Astrocyte of the hippocampus (primary cell): ENCODE measurements around the gene SMIM15.
A peak's percentile ranks its signal among the peaks of the same experiment; 100 is the strongest.
"Not testable (repeated sequence)": the region's sequence is repeated elsewhere in the genome, so short reads cannot be mapped to it uniquely, and the experiment has no call there.

ENCODE experiments used
- DNase-seq: peaks from one replicate; pipeline ENCODE4 v3.0.0; 2011; ENCODE audit warnings: low read depth, low spot score

SMIM15 gene, protein sequence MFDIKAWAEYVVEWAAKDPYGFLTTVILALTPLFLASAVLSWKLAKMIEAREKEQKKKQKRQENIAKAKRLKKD

DNA sequence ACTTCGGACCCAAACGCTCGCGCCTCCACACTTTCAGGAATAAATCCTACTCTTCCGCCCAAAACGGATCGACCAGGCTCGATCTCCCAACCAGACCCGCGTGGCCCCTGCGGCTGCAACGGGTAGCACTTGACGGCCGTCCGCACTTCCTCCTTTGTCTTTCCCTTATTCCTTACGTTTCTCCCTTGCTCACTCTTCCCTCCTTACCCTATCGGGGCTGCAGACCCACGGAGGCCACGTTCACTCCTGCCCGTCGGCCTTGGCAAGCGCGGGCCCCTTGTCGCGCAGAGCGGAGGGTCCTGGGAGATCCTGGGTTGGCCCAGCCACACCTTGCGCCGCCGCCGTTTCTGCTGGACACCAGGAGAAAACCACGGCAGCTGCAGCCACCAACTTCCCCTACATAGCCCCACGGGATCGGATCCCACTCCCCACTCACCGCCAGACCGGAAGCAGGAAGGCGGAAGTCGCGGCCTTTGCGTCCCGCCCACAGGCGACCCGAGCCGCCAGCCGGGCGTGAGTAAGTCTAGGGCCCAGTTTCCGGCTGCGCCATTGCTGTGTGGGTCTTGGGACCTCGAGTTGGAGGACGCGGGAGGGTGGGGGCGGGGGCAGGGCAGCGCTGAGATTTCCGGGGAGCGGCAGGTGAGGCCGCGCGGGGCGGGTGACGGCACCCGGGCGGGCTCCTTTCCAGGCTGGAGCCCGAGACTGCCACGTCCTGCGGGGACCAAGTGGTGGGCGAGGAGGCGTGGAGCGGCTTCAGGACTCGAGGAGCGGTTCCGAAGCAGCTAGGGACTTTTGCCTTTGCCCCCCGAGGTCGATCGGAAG lies at the start of gene SMIM15:
SMIM15 (minus strand) TSS at position 459 of the 822 bp plus-strand sequence. CDS start 2,297 bp downstream, outside the sequence.
- DNase-seq: peak; percentile 95

GRCh38 chr5:61207884-61208283 lies 45.6 kb upstream of the SMIM15 start:
- DNase-seq: no peak

DNA sequence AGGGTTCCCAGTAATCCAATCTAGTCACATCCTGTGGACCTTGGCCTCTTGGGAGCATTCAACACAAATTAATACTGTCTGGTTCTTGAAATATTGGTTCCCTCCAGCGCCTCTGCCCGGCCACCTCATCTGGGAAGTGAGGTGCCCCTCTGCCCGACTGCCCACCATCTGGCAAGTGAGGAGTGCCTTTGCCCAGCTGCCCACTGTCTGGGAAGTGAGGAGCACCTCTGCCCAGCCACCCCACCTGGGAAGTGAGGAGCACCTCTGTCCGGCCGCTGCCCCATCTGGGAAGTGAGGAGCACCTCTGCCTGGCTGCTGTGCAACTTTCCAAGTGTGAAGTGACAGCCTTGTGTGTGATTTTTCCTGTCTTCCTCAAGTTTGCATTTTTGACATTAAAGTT lies 42.7 kb upstream of the SMIM15 start:
- no peak for DNase-seq

DNA sequence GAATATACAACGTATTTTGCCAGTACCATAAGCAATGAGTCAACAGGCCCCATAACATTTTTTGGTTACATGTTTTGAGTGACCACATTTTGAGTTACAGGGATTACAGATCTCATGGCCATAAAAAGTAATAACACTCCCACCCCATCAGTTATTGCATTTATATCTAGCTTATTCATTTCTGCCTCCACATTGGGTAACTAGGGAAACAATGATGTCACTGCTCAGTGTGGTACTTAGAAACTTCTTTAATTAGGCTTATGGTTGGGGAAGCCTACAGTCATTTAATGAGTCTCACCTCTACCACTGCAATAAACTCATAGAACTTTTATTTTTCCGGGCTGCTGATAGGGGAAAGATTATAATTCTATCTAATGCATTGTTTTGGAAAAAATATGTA lies 39.9 kb upstream of the SMIM15 start:
- peak; percentile 3 for DNase-seq

GRCh38 chr5:61200582-61201155 lies 38.4 kb upstream of the SMIM15 start:
- no peak for DNase-seq

DNA sequence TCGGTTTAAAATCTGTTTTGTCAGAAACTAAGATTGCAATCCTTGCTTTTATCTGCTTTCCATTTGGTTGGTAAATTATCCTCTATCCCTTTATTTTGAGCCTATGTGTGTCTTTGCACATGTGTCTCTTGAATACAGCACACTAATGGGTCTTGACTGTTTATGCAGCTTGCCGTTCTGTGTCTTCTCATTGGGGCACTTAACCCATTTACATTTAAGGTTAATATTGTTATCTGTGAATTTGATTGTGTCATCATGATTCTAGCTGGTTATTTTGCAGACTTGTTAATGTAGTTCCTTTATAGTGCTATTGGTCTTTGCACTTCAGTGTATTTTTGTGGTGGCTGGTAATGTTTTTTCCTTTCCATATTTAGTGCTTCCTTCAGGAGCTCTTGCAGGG lies 36.3 kb upstream of the SMIM15 start:
- no peak for DNase-seq

DNA sequence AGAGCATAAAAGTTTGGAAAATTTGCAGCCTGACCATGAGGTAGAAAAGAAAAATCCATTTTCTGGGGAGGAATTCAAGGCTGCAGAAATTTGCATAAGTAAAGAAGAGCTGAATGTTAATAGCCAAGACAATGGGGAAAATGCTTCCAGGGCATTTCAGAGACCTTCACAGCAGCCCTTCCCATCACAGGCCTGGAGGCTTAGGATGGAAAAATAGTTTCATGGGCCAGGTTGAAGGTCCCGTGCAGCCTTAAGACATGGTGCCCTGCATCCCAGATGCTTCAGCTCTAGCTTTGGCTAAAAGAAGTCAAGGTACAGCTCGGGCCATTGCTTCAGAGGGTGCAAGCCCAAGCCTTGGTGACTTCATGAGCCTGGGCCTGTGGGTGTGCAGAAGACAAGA lies 25.6 kb upstream of the SMIM15 start:
- not testable (repeated sequence) for DNase-seq

GRCh38 chr5:61187352-61187751 lies 25.1 kb upstream of the SMIM15 start:
- DNase-seq: peak; percentile 3

- no peak for DNase-seq
Measured at GRCh38 chr5:61186634-61187033, 24.4 kb upstream of the SMIM15 start.

GRCh38 chr5:61184708-61185107 lies 22.4 kb upstream of the SMIM15 start:
- peak; percentile 45 for DNase-seq

- DNase-seq: no peak
Measured at GRCh38 chr5:61183538-61183937, 21.3 kb upstream of the SMIM15 start.

GRCh38 chr5:61182449-61182848 lies 20.2 kb upstream of the SMIM15 start:
- DNase-seq: no peak

DNA sequence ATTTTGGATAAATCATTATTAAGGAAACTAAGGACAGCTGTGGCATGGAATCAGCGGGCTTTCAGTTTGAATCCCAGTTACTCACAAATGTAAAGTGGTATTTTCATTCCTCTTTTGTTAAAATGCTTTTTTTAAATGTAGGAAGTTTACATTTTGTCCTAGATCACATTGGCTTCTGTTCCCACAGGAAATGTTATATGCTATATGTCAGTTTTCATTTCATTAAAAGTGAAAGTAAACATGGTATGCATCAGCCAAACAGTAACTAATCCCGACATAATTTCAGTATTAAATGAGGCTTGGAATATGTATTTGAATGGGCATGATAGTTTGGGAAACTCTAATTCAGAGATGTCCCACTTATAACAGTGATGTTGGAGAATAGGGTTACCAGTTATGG lies 18.6 kb upstream of the SMIM15 start:
- no peak for DNase-seq

DNA sequence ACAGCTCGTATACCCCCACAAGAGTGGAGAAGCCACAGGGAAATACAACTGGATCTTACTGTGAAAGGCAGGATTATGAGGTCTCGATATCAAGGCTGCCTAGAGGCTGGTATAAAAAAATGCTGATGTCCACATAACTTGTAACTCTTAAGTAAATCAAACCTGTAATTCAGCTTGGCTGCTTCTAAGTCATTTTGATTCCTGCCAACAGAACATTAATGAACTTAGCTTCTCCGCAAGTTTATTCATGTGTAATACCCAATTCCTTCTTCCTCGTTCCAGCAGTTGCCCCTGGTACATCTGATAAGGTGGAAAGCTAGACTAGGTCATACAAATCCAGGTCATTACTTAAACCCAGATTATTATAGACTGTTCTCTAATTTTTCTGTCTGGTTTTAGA lies 16.4 kb upstream of the SMIM15 start:
- DNase-seq: peak; percentile 22

DNA sequence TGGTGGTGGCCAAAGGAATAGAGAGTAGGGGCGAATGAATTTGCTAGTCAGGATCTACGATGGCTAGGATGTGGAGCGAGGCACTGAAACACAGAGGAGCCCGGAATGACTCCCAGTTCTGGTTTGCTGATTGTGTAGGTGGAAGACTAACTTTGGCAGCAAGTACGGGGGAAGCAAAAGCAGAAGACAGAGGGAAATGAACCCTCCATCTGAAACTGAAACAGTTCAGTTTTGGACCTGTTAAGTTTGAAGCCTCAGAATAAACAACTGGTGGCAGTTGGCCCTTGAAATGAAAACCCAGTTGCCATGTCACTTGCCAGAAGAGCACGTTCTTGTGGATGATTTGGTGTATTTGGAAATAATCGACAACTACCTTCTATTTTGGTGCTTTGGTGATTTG lies 15.4 kb upstream of the SMIM15 start:
- DNase-seq: no peak

GRCh38 chr5:61177070-61177469 lies 14.8 kb upstream of the SMIM15 start:
- DNase-seq: no peak

- DNase-seq: no peak
Measured at GRCh38 chr5:61176631-61177030, 14.4 kb upstream of the SMIM15 start.

DNA sequence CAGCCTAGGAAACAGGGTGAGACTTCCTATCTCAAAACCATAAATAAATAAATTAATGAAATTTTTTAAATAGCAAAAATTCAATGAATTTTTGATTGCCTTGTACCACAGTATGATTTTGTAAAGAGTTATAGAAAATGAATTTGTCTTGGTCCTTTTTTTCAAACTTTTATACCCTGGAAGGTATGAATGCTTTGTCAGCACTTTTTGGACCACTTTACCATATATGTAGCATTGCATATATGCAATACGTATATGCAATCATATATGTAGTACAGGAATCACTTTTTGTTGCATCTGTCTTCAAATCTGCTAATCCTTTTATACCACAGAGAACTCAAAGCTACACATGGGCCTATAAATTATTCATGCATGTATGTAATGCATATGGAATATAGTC lies 9.2 kb upstream of the SMIM15 start:
- DNase-seq: no peak

GRCh38 chr5:61168951-61169350 lies 6.7 kb upstream of the SMIM15 start:
- no peak for DNase-seq

- DNase-seq: peak; percentile 71
Measured at GRCh38 chr5:61167382-61167781, 5.1 kb upstream of the SMIM15 start.

DNA sequence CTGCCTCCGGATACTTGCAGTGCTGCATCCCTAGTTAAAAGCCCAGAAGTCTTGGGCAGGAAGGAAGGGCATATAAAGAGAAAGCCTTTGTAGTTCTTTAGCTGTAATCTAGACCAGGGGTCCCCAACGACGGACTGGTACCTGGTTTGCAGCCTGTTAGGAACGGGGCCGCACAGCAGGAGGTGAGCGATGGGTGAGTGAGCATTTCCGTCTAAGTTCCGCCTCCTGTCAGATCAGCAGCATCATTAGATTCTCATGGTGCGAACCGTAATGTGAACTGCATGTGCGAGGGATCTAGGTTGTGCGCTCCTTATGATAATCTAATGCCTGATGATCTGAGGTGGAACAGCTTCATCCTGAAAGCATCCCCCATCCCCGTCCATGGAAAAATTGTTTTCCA lies 1.6 kb upstream of the SMIM15 start:
- DNase-seq: no peak

DNA sequence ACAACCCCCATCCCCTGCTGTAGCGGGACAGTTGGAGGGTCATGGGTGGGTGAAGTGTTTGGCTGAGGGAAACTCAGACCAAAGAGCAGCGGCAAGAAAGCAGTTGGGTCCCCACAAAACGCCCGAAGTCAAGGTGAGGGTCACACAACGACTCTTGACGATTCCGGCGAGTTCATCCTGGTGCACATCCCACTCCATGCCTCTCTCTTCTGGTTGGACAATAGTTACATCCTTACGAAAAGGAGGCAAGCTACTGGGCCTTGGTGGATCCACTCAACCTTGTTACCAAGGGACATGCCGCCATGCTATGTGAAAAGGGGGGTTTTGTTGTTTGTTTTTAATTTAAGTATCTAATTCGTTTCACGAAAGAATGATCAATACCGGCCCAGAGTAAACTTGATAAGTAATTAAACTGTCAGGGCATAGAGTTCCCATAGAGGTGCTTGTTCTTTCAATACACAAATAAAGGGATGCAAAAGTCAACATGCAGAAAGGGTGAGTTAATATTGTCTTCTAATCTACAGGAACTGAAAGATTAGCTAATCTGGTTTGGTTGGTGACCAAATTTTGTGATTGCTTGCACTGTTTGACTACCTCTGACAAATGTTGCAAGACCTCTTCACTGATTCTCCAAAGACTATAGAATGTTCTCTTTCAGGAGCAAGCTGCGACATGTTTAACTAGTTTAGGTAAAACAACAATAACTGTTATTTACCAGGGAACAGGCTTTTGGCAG lies 732 bp upstream of the SMIM15 start:
- peak; percentile 17 for DNase-seq

GRCh38 chr5:61160497-61160896 lies 1.8 kb downstream of the SMIM15 start:
- no peak for DNase-seq
